HepG2 (cell line): ENCODE measurements around the gene MIA2. TPM values are rescaled to one million over a fixed set of nuclear protein-coding genes. Genes with fewer than 3 reads are reported as not detected.
A peak's percentile ranks its signal among the peaks of the same experiment; 100 is the strongest.

Experiments
- ATAC-seq: fragments of 200-7000 bp; cut with Tn5 transposase; 3 replicates; pipeline ENCODE4 v1.9.1; 2020; ENCODE audit warnings: mild to moderate bottlenecking, moderate library complexity
- BruUV-seq: library from RNA; stranded (reverse); fragments of 400-500 nt; replicated peaks from 2 replicates; lab custom pipeline; 2021; lab: Mats Ljungman, UMichigan
- CTCF ChIA-PET: fragments of 300-600 bp; formaldehyde crosslinking; extraction: SDS; loops from one replicate; lab custom pipeline; 2021; ENCODE audit warnings: low total read pairs, inconsistent platforms, low intra/inter-chr PET ratio; lab: Yijun Ruan, JAX
- POLR2A ChIA-PET: fragments of 350-600 bp; sonication (Branson Sonifier 250); formaldehyde crosslinking; loops from one replicate; lab custom pipeline; 2020; ENCODE audit warnings: antibody characterized with exemption, inconsistent platforms; lab: Yijun Ruan, JAX
- DNase-seq: peaks from one replicate; pipeline ENCODE4 v3.0.0-alpha.2; 2015; ENCODE audit warnings: low spot score
- FAIRE-seq: peaks from 3 replicates; lab custom pipeline; 2011; peaks lifted over from hg19 to GRCh38; lab: Jason Lieb, UNC
- H2AFZ ChIP-seq: one replicate; pipeline ENCODE4 v1.6.1; 2011; ENCODE audit warnings: low read length, inconsistent platforms
- H3K27ac ChIP-seq: fragments of 300-600 bp; 3 replicates; pipeline ENCODE4 v1.8.0; 2011; ENCODE audit warnings: mixed run types, mild to moderate bottlenecking, mixed read lengths, low read length, inconsistent platforms; ENCODE audit not compliant: insufficient read depth; ENCODE audit errors: extremely low read length
- H3K27me3 ChIP-seq, 2 experiments: fragments of 200-600 bp in 1 of 2; 2 replicates in 1 of 2; 3 replicates in 1 of 2; pipeline versions ENCODE4 v1.6.0 to v1.8.0; 2011; ENCODE audit warnings: low read length in 2 of 2, mild to moderate bottlenecking in 2 of 2, moderate library complexity in 2 of 2, inconsistent platforms in 1 of 2; ENCODE audit not compliant: insufficient read depth in 2 of 2, control insufficient read depth in 1 of 2
- H3K36me3 ChIP-seq, 2 experiments: fragments of 200-600 bp in 1 of 2; replicated peaks in 1 of 2; 2 replicates in 1 of 2; 3 replicates in 1 of 2; pipeline versions ENCODE4 v1.5.1 to v1.8.0; 2011; ENCODE audit warnings: low read length in 2 of 2, inconsistent platforms in 1 of 2; ENCODE audit not compliant: insufficient read depth in 2 of 2, control insufficient read depth in 1 of 2
- H3K4me1 ChIP-seq: 2 replicates; pipeline ENCODE4 v1.5.1; 2012; ENCODE audit warnings: low read length, inconsistent platforms; ENCODE audit not compliant: insufficient read depth
- H3K4me2 ChIP-seq: 2 replicates; pipeline ENCODE4 v1.6.0; 2011; ENCODE audit warnings: low read depth, low read length, inconsistent platforms
- H3K4me3 ChIP-seq, 3 experiments: fragments of 200-600 bp in 1 of 3; sonication (generic), shearing (Covaris generic) in 1 of 3; replicated peaks in 1 of 3; 2 replicates each; pipeline ENCODE4 v1.5.1; 2011 to 2016; ENCODE audit warnings: low read length in 3 of 3, inconsistent platforms in 2 of 3, low read depth in 2 of 3, mild to moderate bottlenecking in 2 of 3, control low read depth in 1 of 3, mixed read lengths in 1 of 3; ENCODE audit not compliant: insufficient read depth in 1 of 3
- H3K79me2 ChIP-seq: one replicate; pipeline ENCODE4 v1.6.1; 2011; ENCODE audit warnings: low read length, inconsistent platforms; ENCODE audit not compliant: insufficient read depth
- H3K9ac ChIP-seq: 2 replicates; pipeline ENCODE4 v1.6.0; 2011; ENCODE audit warnings: mild to moderate bottlenecking, low read depth, low read length, inconsistent platforms; ENCODE audit not compliant: insufficient read depth
- H3K9me3 ChIP-seq: 2 replicates; pipeline ENCODE4 v1.5.1; 2012; ENCODE audit warnings: mild to moderate bottlenecking, low read length
- H4K20me1 ChIP-seq: 2 replicates; pipeline ENCODE4 v1.6.0; 2011; ENCODE audit warnings: inconsistent platforms, mild to moderate bottlenecking, low read length, moderate library complexity; ENCODE audit not compliant: insufficient read depth
- CREM ChIP-seq, 2 experiments: sonication (generic) in 1 of 2; formaldehyde crosslinking in 1 of 2; IDR thresholded peaks; 2 replicates each; pipeline versions ENCODE4 v1.4.0 to v1.6.1; 2016 to 2020; ENCODE audit warnings: antibody characterized with exemption in 1 of 2, mild to moderate bottlenecking in 1 of 2, missing genetic modification reagents in 1 of 2
- EEA1 ChIP-seq: sonication (generic); formaldehyde crosslinking; IDR thresholded peaks from 2 replicates; pipeline ENCODE4 v1.5.1; 2020; ENCODE audit warnings: mild to moderate bottlenecking, missing genetic modification reagents, borderline replicate concordance
- FIP1L1 ChIP-seq: fragments of 200-400 bp; formaldehyde crosslinking; IDR thresholded peaks from 2 replicates; pipeline ENCODE4 v1.6.1; 2018; ENCODE audit warnings: low read depth, mild to moderate bottlenecking, low read length, moderate library complexity, borderline replicate concordance; ENCODE audit not compliant: insufficient read depth
- GTF3A ChIP-seq: sonication (generic); formaldehyde crosslinking; conservative IDR thresholded peaks from 2 replicates; pipeline ENCODE4 v1.4.0; 2020; ENCODE audit warnings: mild to moderate bottlenecking, missing genetic modification reagents
- HNRNPUL1 ChIP-seq: fragments of 200-400 bp; formaldehyde crosslinking; IDR thresholded peaks from 2 replicates; pipeline ENCODE4 v1.6.1; 2017; ENCODE audit warnings: low read depth, mild to moderate bottlenecking, low read length, moderate library complexity
- HOXD1 ChIP-seq: sonication (generic); formaldehyde crosslinking; IDR thresholded peaks from 2 replicates; pipeline ENCODE4 v1.5.0; 2020; ENCODE audit warnings: missing genetic modification reagents
- IRX3 ChIP-seq: sonication (generic); formaldehyde crosslinking; IDR thresholded peaks from 2 replicates; pipeline ENCODE4 v1.8.1; 2023; ENCODE audit warnings: mild to moderate bottlenecking, low read depth, missing genetic modification reagents, borderline replicate concordance
- MBD4 ChIP-seq: IDR thresholded peaks from 2 replicates; pipeline ENCODE4 v1.6.1; 2012; ENCODE audit warnings: low read length, inconsistent platforms, borderline replicate concordance
- NPAS2 ChIP-seq: sonication (generic); formaldehyde crosslinking; IDR thresholded peaks from 2 replicates; pipeline ENCODE4 v1.8.0; 2022; ENCODE audit warnings: mild to moderate bottlenecking, missing genetic modification reagents, borderline replicate concordance
- PHF20 ChIP-seq: sonication (generic); formaldehyde crosslinking; IDR thresholded peaks from 2 replicates; pipeline ENCODE4 v1.5.0; 2020; ENCODE audit warnings: mild to moderate bottlenecking, missing genetic modification reagents
- SALL1 ChIP-seq: sonication (generic); formaldehyde crosslinking; IDR thresholded peaks from 2 replicates; pipeline ENCODE4 v1.8.0; 2022; ENCODE audit warnings: mild to moderate bottlenecking, missing genetic modification reagents
- SMAD3 ChIP-seq: sonication (generic); formaldehyde crosslinking; IDR thresholded peaks from 2 replicates; pipeline ENCODE4 v1.4.0; 2020; ENCODE audit warnings: missing genetic modification reagents
- SP2 ChIP-seq: sonication (generic); formaldehyde crosslinking; IDR thresholded peaks from 2 replicates; pipeline ENCODE4 v1.5.1; 2020; ENCODE audit warnings: mild to moderate bottlenecking, missing genetic modification reagents
- ZBTB1 ChIP-seq: sonication (generic); formaldehyde crosslinking; IDR thresholded peaks from 2 replicates; pipeline ENCODE4 v1.4.0; 2020; ENCODE audit warnings: missing genetic modification reagents, borderline replicate concordance
- ZNF317 ChIP-seq: sonication (generic); formaldehyde crosslinking; IDR thresholded peaks from 2 replicates; pipeline ENCODE4 v1.5.0; 2020; ENCODE audit warnings: mild to moderate bottlenecking, missing genetic modification reagents
- ZNF644 ChIP-seq: IDR thresholded peaks from 2 replicates; pipeline ENCODE4 v1.6.1; 2016; ENCODE audit warnings: low read depth
- ZNF761 ChIP-seq: sonication (generic); formaldehyde crosslinking; conservative IDR thresholded peaks from 2 replicates; pipeline ENCODE4 v1.4.0; 2020; ENCODE audit warnings: mild to moderate bottlenecking, missing genetic modification reagents
- ZSCAN31 ChIP-seq: sonication (generic); formaldehyde crosslinking; IDR thresholded peaks from 2 replicates; pipeline ENCODE4 v1.5.0; 2020; ENCODE audit warnings: low read depth, mild to moderate bottlenecking, missing genetic modification reagents
- WGBS: methylation state at CpG from one replicate; pipeline ENCODE4 v1.1.6; 2017; ENCODE audit warnings: low lambda C conversion rate; 5-methylcytosine and 5-hydroxymethylcytosine counted together
- in situ Hi-C: cut with HindIII; loops from 2 replicates; pipeline ENCODE4 v1.10.0; 2017; ENCODE audit warnings: low pct_unique_long_range_greater_than_20kb; ENCODE audit not compliant: extremely low pct_ligation_motif_present
- intact Hi-C: fragments of 100-400 bp; cut with micrococcal nuclease; formaldehyde crosslinking; loops from one replicate; pipeline ENCODE4 v1.10.0; 2022; ENCODE audit not compliant: unreplicated experiment
- polyA plus RNA-seq, 8 experiments: library from polyadenylated mRNA; depleted of rRNA in 3 of 8; stranded (reverse) in 7 of 8; unstranded in 1 of 8; fragments of >200 nt; fragmentation: Illumina TruSeq in 4 of 8; extraction: Trizol in 4 of 8; gene quantifications; 2 replicates each; pipeline versions ENCODE4 v1.2.1 to v1.2.3, GENCODE V29; 2011 to 2016; ENCODE audit warnings: low read depth in 4 of 8, missing spikeins in 1 of 8, mixed read lengths in 1 of 8; ENCODE audit not compliant: insufficient read depth in 1 of 8
- total RNA-seq, 5 experiments: library from RNA; depleted of rRNA; stranded (reverse); fragments of >200 nt; fragmentation: Illumina TruSeq; extraction: Trizol; gene quantifications; 2 replicates each; pipeline ENCODE4 v1.2.3, GENCODE V29; 2016; ENCODE audit warnings: low read depth in 1 of 5
- TF ChIP-seq, protein P1 (sequence below): sonication (generic); formaldehyde crosslinking; IDR thresholded peaks from 2 replicates; pipeline ENCODE4 v1.4.0; 2020; ENCODE audit warnings: mild to moderate bottlenecking, missing genetic modification reagents
- TF ChIP-seq, protein P2 (sequence below): sonication (generic); formaldehyde crosslinking; IDR thresholded peaks from 2 replicates; pipeline ENCODE4 v1.4.0; 2020; ENCODE audit warnings: missing genetic modification reagents, borderline replicate concordance
- TF ChIP-seq, protein P3 (sequence below): sonication (generic); formaldehyde crosslinking; IDR thresholded peaks from 2 replicates; pipeline ENCODE4 v1.8.0; 2022; ENCODE audit warnings: mild to moderate bottlenecking, missing genetic modification reagents
- TF ChIP-seq, protein P4 (sequence below): IDR thresholded peaks from 2 replicates; pipeline ENCODE4 v1.6.1; 2016; ENCODE audit warnings: control low read depth

The MIA2 gene
- total and polyA plus RNA-seq, 2 of the 13 experiments (the other 11 are each of a cell fraction or from before 2014, with no cell fraction given) = 134 to 158 TPM

DNA sequence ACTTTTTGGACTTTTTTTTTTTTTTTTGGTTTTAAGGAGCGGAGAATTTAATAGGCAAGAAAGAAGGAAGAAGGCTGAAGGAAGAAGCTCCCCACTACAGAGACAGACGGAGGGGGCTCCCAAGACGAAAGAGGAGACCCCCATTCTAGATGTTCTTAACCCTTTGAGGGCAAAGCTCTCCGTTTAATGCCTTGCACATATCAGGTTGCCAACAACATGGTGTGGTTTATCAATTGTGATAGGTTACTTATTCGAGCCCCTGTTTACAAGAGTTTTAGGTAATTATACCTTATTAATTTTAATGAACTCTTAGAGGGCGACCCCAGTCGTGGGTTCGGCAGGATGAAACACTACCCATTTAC is 199.7 kb downstream of the MIA2 start:
- Histone ChIP-seq H3K4me3 (peak overlapping the region; percentile 73 to 83 (median 78)), H3K36me3 (no peaks in the 10 kb centered on the region), H3K79me2 (peaks cover 31% of the 10 kb centered on the region), H3K9me3 (no peaks in the 10 kb centered on the region), H3K27me3 (no peaks in the 10 kb centered on the region; a peak in 1 of 5 replicates), H3K27ac (peak overlapping the region; percentile 86), H2AFZ (peak overlapping the region; percentile 88), H3K4me1 (peaks cover 37% of the 10 kb centered on the region), H3K4me2 (peak overlapping the region; percentile 94), H4K20me1 (peaks cover 23% of the 10 kb centered on the region), H3K9ac (peak overlapping the region; percentile 69)
- no peak for FAIRE-seq
- no peak for DNase-seq
- intact Hi-C loops (loop anchor here (1.0 to 2.0 kb wide), 4 partner anchors 14 to 407 kb away; partner anchors contain the start of genes MIA2 and PNN), in situ Hi-C loops (loop anchor here (5.0 kb wide), 2 partner anchors 201 to 331 kb away; partner anchors contain the start of genes MIA2 and SEC23A)
- ATAC-seq = no peak
- no TSS peak for BruUV-seq
- POLR2A ChIA-PET = interaction anchor here (1.3 to 5.5 kb wide), 9 partner anchors 12 to 331 kb away, joined by 4 to 76 read pairs (median 16); partner anchors contain the start of genes GEMIN2, SEC23A and TRAPPC6B
- CTCF ChIA-PET = no interaction called here
- 2% methylated on average over 8 of the region's 8 CpGs for WGBS
- TF ChIP-seq PHF20 (CRISPR knock-in tag) (no peak), ZNF644 (CRISPR knock-in tag) (no peak), IRX3 (CRISPR knock-in tag) (no peak), ZBTB1 (CRISPR knock-in tag) (no peak), HNRNPUL1 (no peak), SP2 (no peak), GTF3A (no peak), SMAD3 (CRISPR knock-in tag) (no peak), ZNF317 (peak; percentile 33; the same call in 1 of the 2 replicates), MBD4 (no peak), ZSCAN31 (CRISPR knock-in tag) (no peak), HOXD1 (CRISPR knock-in tag) (no peak), EEA1 (CRISPR knock-in tag) (no peak), ZNF761 (CRISPR knock-in tag) (no peak), FIP1L1 (no peak), CREM (IDR thresholded peaks at IDR 0.05) (no peak), CREM (CRISPR knock-in tag; IDR thresholded peaks at IDR 0.05) (no peak), SALL1 (CRISPR knock-in tag) (no peak), NPAS2 (no peak)
- TF ChIP-seq, protein P1, sequence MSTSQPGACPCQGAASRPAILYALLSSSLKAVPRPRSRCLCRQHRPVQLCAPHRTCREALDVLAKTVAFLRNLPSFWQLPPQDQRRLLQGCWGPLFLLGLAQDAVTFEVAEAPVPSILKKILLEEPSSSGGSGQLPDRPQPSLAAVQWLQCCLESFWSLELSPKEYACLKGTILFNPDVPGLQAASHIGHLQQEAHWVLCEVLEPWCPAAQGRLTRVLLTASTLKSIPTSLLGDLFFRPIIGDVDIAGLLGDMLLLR = no peak
- TF ChIP-seq, protein P2, sequence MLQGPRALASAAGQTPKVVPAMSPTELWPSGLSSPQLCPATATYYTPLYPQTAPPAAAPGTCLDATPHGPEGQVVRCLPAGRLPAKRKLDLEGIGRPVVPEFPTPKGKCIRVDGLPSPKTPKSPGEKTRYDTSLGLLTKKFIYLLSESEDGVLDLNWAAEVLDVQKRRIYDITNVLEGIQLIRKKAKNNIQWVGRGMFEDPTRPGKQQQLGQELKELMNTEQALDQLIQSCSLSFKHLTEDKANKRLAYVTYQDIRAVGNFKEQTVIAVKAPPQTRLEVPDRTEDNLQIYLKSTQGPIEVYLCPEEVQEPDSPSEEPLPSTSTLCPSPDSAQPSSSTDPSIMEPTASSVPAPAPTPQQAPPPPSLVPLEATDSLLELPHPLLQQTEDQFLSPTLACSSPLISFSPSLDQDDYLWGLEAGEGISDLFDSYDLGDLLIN (CRISPR knock-in tag) = no peak
- TF ChIP-seq, protein P3, sequence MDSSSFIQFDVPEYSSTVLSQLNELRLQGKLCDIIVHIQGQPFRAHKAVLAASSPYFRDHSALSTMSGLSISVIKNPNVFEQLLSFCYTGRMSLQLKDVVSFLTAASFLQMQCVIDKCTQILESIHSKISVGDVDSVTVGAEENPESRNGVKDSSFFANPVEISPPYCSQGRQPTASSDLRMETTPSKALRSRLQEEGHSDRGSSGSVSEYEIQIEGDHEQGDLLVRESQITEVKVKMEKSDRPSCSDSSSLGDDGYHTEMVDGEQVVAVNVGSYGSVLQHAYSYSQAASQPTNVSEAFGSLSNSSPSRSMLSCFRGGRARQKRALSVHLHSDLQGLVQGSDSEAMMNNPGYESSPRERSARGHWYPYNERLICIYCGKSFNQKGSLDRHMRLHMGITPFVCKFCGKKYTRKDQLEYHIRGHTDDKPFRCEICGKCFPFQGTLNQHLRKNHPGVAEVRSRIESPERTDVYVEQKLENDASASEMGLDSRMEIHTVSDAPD = no peak
- TF ChIP-seq, protein P4, sequence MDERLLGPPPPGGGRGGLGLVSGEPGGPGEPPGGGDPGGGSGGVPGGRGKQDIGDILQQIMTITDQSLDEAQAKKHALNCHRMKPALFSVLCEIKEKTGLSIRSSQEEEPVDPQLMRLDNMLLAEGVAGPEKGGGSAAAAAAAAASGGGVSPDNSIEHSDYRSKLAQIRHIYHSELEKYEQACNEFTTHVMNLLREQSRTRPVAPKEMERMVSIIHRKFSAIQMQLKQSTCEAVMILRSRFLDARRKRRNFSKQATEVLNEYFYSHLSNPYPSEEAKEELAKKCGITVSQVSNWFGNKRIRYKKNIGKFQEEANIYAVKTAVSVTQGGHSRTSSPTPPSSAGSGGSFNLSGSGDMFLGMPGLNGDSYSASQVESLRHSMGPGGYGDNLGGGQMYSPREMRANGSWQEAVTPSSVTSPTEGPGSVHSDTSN = 0 out of 2 replicates have a peak, but pooled peaks have one; percentile 20
